Activated CD8-positive, alpha-beta memory T cell treated with anti-CD3 and anti-CD28 coated beads for 36 hours (primary cell): Measurements from ENCODE around the gene SYTL3. TPM values are rescaled to one million over a fixed set of nuclear protein-coding genes. Genes with fewer than 3 reads are reported as not detected.
"Not testable (repeated sequence)": the region's sequence is repeated elsewhere in the genome, so short reads cannot be mapped to it uniquely, and the experiment has no call there.

Experiments
- CTCF ChIA-PET: fragments of 350-600 bp; sonication (Branson Sonifier 250); formaldehyde crosslinking; loops from one replicate; lab custom pipeline; 2021; ENCODE audit warnings: antibody characterized with exemption; lab: Charles Lee
- POLR2A ChIA-PET: fragments of 350-600 bp; sonication (Branson Sonifier 250); formaldehyde crosslinking; loops from one replicate; lab custom pipeline; 2021; ENCODE audit warnings: antibody characterized with exemption; lab: Charles Lee
- total RNA-seq, 2 experiments: library from RNA; stranded (reverse); gene quantifications; one replicate each; pipeline ENCODE4 v1.2.3, GENCODE V29; 2021

The SYTL3 gene
- total RNA-seq, 2 experiments from 2014 or later: 119 to 124 TPM

DNA sequence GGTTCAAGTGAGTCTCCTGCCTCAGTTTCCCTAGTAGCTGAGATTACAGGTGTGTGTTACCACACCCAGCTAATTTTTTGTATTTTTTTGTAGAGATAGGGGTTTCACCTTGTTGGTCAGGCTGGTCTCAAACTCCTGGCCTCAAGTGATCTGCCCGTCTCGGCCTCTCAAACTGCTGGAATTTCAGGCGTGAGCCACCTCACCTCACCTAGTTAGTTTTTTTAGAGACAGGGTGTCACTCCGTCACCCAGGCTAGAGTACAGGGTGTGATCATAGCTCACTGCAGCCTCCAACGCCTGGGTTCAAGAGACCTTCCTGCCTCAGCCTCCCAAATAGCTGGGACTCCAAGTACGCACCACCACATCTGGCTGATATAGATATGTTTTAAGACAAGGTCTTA lies 22.9 kb downstream of the SYTL3 start:
- CTCF ChIA-PET: interaction anchor here (0.7 kb wide), 1 partner anchor 256 kb away, joined by 5 read pairs; no protein-coding TSS in a partner anchor
- POLR2A ChIA-PET: interaction anchor here (0.7 to 0.8 kb wide), 2 partner anchors 231 to 466 kb away, joined by 3 to 6 read pairs; no protein-coding TSS in a partner anchor

DNA sequence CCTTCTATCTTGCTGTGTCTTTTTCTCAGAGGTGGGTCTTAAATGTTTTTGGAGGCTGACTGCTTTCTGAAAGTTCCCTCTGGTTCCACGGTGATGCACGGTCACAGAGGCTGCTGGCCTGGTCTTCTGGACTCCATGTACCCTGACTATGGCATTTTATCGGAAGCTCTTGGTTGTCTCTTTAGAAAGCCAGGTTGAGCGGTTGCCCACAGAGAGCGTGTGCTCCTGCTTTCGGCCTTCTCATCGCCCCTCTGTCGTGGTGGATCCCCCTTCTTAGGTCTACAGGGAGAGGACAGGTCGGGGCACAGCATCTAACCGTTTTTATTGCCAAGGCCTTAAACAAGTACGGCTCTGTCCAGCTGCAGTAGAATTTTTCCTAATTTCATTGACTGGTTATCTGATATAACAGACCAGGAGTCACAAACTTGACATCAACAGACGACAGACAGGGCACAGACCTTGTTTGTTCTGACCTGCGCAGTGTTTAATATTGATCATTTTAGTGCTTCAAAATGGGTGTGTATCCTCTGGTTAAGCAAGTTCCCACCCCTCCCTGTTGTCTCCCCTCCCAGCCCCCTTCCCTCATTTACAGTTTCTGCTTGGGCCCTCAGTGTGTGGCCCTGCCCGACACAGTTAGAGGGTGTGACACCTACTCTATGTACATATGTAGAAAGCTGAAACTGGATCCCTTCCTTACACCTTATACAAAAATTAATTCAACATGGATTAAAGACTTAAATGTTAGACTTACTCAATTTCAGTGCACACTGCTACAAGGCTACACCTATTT lies 24.7 kb downstream of the SYTL3 start:
- ChIA-PET POLR2A (no interaction called here), CTCF (interaction anchor here (1.8 kb wide), 1 partner anchor 14 kb away, joined by 4 read pairs; no protein-coding TSS in a partner anchor)

DNA sequence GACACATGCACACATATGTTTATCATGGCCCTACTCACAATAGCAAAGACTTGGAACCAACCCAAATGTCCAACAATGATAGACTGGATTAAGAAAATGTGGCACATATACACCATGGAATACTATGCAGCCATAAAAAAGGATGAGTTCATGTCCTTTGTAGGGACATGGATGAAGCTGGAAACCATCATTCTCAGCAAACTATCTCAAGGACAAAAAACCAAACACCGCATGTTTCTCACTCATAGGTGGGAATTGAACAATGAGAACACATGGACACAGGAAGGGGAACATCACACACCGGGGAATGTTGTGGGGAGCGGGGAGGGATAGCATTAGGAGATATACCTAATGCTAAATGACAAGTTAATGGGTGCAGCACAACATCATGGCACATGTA lies 27.2 kb downstream of the SYTL3 start:
- CTCF ChIA-PET, POLR2A ChIA-PET: not testable (repeated sequence)

DNA sequence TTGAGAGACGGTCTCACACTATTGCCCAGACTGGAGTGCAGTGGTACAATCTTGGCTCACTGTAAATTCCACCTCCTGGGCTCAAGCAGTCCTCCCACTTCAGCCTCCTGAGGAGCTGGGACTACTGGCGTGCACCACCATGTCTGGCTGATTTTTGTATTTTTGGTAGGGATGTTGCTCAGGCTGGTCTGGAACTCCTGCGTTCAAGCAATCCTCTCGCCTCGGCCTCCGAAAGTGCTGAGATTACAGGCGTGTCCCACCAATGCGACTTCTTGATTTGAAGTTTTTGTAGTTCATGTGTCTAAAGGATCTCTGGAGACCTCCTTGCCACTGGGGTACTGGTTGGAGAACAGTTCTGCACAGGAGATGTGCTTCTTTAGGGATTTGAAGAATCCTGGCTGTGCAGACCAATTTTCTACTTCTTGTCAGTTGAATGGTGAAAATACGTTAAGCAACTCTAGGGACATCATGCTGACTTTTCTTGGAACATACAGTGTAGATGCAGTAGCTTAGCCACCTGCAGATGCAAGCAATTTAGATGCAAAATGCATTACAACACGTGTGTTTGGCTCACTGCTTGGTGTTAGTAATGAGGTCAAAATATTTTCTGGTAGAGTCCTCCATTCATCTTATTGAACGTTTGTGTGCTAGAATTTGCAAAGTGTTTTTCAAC lies 28.2 kb downstream of the SYTL3 start:
- CTCF ChIA-PET: no interaction called here

DNA sequence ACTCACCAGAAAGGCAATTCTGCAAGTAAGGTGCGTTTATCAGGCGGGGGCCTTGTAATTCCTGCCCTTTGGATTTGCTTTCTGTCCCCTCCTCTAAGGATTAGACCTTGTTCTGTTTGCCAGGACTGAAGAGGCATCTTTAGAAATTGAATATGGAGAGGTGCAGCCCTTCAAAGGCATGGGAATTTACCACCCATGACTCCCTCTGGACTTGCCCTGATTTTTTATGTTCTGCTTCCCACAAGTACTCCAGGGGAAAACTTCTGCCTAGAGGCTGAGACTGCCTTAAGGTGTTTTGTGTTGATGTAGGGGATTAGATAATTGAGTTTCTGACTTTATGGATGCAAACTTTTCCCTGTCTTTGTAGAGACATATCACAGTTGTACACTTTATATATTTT lies 30.2 kb downstream of the SYTL3 start:
- CTCF ChIA-PET: no interaction called here

More for the DNA sequence above, 28.2 kb downstream of the SYTL3 start:
- POLR2A ChIA-PET: interaction anchor here (0.6 kb wide), 1 partner anchor 11 kb away, joined by 4 read pairs; no protein-coding TSS in a partner anchor

DNA sequence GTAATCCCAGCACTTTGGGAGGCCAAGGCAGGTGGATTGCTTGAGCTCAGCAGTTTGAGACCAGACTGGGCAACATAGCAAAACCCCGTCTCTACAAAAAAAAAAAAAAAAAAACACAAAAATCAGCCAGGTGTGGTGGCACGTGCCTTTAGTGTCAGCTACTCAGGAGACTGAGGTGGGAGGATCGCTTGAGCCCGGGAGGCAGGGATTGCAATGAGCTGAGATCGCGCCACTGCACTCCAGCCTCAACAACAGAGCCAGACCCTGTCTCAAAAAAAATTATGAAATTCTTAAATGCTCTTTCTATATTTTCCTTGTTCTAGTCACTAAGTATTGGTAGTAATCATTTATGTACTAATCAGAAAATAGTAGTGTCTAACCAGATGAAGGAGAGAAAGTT lies 30.6 kb downstream of the SYTL3 start:
- ChIA-PET POLR2A (interaction anchor here (0.6 kb wide), 1 partner anchor 25 kb away, joined by 5 read pairs; no protein-coding TSS in a partner anchor), CTCF (no interaction called here)

More for the DNA sequence above, 30.2 kb downstream of the SYTL3 start:
- POLR2A ChIA-PET: interaction anchor here (0.6 kb wide), 1 partner anchor 24 kb away, joined by 5 read pairs; no protein-coding TSS in a partner anchor

DNA sequence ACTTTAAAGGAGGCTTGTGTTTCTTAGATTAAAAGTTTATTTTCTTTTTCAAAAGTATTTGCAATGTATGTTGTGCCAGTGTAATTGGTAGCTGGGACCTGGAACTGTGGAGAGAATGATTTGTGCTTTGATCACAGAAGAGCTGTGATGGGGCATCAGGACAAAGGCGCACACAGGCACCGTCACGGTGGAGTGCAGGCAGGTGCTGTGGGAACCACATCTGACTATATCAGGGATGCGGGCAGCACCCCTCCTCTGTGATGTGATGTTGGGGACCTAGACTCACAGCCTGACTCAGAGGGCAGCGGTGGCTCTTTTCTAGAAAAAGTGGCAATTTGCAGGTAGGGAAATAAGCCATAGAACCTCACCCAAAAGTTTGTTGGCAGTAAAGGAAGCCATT lies 34.5 kb downstream of the SYTL3 start:
- POLR2A ChIA-PET: no interaction called here
- CTCF ChIA-PET: interaction anchor here (1.0 kb wide), 1 partner anchor 103 kb away, joined by 3 read pairs; no protein-coding TSS in a partner anchor

DNA sequence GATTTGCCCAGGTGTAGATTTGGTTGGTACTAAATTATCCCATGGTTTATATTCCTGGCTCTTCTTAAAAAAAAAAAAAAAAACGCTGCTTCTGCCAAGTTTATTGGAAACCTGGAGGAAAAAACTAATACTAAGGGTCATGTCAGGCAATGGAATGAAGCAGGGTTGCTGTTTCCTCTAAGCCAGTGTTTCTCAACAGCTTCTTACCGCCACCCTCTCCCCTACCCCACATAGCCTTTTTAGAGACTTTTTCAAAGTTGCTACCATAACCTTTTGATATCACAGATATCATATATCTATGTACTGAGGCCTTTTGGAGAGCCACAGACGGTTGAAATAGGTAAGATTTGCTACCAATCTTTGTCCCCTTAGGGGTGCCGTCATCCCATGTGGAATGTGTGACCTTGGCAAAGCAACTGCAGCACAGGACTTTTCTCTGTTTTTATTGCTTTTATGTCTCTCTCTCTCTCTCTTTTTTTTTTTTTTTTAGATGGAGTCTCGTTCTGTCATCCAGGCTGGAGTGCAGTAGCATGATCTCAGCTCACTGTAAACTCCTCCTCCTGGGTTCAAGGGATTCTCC lies 35.0 kb downstream of the SYTL3 start:
- POLR2A ChIA-PET: no interaction called here
- CTCF ChIA-PET: interaction anchor here (0.6 to 1.0 kb wide), 2 partner anchors 31 to 103 kb away, joined by 3 to 4 read pairs; no protein-coding TSS in a partner anchor

DNA sequence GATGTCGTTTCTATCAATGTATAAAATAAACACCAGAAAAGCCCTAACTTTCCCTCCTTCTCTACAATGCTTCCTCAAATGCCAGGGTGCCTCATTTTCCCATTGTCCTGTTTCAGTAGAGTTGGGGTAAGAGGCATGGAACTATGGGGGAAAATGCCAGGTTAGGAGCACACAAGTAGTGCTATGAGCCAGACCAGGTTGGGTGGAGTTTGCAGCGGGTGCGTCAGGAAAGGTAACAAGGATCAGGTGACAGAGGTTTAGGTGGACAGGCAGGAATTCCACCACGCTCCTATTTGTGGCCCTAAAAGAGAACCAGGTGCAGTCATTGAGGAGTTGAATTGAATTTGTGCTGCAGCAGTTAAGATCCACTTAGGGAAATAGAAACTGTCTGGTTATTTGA lies 36.5 kb downstream of the SYTL3 start:
- ChIA-PET CTCF (no interaction called here), POLR2A (interaction anchor here (1.3 kb wide), 1 partner anchor 34 kb away, joined by 3 read pairs; no protein-coding TSS in a partner anchor)

DNA sequence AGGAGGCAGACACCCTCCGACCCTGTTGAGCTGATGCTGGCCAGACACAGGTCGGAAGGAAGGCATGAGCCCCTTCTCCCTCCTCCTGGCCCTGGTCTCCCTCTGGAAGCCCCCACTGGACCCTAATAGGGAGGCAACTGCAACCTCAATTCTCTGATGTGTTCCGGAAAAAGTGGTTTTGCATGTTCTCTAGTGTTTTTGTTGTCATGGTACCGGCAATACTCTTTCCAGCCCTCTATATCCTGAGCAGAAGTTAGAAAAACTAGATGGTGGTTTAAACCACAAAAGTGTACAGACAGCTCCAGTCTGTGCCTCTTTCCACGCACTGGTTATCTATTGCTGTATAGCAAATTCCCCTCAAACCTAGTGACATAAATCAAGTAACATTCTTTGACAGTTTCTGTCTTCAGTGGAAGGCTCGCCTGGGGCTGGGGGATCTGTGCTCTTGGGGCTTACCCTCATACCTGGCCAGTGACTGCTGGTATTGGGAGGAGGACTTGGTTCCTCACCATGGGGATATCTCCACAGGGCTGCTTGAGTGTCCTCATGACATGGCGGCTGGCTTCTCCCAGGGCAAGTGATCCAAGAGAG lies 37.0 kb downstream of the SYTL3 start:
- POLR2A ChIA-PET: interaction anchor here (1.3 kb wide), 1 partner anchor 34 kb away, joined by 3 read pairs; no protein-coding TSS in a partner anchor
- CTCF ChIA-PET: no interaction called here

DNA sequence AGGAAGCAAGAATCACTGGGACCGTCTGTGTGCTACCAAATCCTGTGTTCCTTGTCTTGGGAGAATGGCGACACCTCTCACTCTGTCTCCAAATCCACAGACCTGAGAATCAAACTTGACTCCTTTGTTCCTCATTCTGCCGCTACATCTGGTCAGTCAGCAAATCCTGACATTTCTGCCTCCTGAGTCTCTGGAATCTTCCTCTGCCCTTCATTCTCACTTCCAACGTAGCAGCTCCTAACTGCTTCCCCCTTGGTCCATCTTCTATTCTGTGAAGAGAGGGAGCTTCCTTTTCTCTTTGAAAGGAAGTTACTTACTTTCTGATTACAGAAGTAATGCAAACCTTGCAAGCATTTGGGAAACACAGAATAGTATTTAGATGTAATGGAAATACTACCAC lies 37.7 kb downstream of the SYTL3 start:
- ChIA-PET CTCF (no interaction called here), POLR2A (interaction anchor here (1.3 kb wide), 1 partner anchor 35 kb away, joined by 3 read pairs; no protein-coding TSS in a partner anchor)

DNA sequence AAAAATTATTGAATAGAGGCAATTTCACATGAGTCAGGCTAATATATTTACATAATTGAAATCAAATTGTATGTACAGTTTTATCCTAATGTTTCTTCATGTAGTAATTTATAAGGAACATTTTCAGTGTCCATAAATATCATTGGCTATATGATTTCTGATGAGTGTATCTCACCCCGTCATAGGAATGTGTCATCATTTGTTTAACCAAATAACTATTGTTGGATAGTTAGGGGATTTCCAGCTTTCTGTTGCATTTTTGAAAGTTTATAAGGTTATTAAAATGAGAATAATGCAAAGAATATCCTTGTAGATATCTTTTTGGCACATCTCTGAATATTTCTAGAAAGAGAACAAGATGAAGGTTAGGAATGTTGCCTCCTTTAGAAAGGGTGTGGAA lies 39.0 kb downstream of the SYTL3 start:
- CTCF ChIA-PET: interaction anchor here (1.2 kb wide), 1 partner anchor 15 kb away, joined by 3 read pairs; no protein-coding TSS in a partner anchor
- POLR2A ChIA-PET: no interaction called here

DNA sequence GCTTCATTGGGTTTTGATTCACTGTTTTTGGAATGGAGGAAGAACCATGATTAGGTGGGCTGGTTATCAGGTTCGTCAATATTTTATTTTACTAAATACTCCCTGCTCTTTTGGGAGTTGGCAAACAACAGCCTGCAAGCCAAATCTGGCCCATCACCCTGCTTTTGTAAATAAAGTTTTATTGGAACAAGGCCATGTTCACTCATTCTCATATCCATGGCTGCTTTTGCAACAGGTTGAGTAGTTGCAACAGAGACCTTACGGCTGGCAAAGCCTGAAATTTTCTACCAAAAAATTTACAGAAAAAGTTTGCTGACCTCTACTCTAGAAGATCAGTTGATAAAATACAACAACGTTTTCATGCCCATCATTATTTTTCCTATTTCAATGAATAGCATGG lies 45.1 kb downstream of the SYTL3 start:
- ChIA-PET CTCF (no interaction called here), POLR2A (no interaction called here)

DNA sequence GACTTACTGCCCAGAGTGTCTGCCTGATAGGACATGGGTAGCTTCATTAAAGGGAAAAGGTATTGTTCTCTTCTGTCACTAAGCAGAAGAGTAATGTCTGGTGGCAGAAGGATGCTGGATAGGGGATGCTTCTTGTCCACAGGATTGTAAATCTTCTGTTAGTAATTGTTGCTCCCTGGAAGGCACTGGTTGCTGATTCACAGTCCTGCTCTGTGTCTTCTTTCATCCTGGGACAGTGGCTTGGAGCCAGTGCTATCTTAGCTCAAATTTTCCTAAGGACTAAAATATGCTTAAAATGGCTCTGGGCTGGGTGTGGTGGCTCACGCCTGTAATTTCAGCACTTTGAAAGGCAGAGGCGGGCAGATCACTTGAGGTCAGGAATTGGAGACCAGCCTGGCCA lies 48.0 kb downstream of the SYTL3 start:
- ChIA-PET CTCF (no interaction called here), POLR2A (interaction anchor here (0.6 kb wide), 1 partner anchor 415 kb away, joined by 6 read pairs; no protein-coding TSS in a partner anchor)

DNA sequence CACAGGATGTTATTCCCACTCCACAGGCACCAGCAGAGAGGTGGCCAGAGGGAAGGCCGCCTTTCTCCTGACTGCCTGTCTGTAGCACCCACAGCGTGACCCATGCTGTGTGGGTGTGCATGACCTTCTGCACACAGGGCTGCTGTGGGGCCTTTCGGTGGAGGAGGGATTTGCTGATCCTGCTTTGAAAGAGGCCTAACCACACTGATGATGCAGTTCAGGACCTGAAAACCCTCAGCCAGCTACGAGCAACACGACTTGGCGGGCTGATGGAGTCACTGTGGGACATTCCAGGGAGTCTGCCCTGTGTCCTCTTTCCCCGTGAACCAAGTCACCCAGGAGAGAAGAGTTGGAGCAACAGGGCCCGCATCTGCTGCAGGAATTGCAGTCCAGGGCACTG lies 49.1 kb downstream of the SYTL3 start:
- ChIA-PET POLR2A (no interaction called here), CTCF (no interaction called here)

DNA sequence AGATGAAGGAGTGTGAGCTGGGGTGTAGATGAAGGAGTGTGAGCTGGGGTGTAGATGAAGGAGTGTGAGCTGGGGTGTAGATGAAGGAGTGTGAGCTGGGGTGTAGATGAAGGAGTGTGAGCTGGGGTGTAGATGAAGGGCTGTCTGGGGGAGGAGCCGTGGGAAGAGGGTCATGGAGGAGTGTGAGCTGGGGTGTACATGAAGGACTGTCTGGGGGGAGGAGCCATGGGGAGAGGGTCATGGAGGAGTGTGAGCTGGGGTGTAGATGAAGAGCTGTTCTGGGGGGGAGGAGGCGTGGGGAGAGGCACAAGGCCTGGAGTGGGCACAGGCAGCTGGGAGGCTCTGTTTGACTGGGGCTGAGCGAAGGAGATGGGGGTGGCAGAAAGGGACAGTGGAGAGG lies 51.4 kb downstream of the SYTL3 start:
- CTCF ChIA-PET, POLR2A ChIA-PET: not testable (repeated sequence)

DNA sequence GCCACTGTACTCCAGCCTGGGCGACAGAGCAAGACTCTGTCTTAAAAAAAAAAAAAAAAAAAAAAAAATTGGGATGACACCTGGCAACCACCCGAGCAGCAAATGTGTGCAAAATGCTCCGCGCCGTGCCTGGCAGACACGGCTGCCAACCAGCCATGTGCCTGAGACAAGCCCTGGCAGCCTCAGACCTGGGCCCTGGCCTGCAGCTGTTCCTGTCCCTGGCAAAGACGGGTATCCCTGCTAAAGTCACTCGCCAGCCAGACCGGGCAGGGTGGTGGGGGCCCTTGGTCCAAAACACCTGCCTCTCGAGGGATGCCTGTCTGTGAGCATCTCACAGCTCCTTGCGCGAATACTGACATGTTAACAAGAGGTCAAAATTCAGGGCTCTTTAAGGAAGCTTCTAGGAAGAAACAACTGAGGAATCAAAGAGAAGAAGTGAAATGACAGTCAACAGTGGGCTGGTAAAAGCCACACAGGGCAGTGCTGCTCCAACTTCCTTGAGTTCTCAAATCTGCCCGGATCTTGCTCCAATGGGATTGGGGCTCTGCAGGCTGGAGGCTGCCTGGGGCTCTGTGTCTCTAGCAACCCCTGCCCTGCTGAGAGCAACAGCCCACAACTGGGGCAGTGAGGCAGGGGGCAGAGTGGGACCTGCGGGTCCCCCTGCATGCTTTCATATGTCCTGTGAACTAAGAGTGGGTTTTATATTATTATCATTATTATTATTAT lies 53.4 kb downstream of the SYTL3 start:
- ChIA-PET CTCF (interaction anchor here (0.6 to 2.1 kb wide), 10 partner anchors 16 to 502 kb away, joined by 3 to 6 read pairs (median 3); no protein-coding TSS in a partner anchor), POLR2A (interaction anchor here (0.8 kb wide), 1 partner anchor 15 kb away, joined by 6 read pairs; no protein-coding TSS in a partner anchor)
